ENCODE results near the gene DNAAF1. TPM values are rescaled to one million over a fixed set of nuclear protein-coding genes. Genes with fewer than 3 reads are reported as not detected.

The DNAAF1 gene
- total RNA-seq, 1 donor from 2014 or later: not detected

GRCh38 chr16:84156342-84156784 lies 11.3 kb downstream of the DNAAF1 start:
- intact Hi-C loops (cut with micrococcal nuclease): no loop called here

GRCh38 chr16:84159007-84159406 lies 13.9 kb downstream of the DNAAF1 start:
- intact Hi-C loops (cut with micrococcal nuclease): no loop called here

- intact Hi-C loops (cut with micrococcal nuclease): no loop called here
Observed at GRCh38 chr16:84159800-84160199, 14.7 kb downstream of the DNAAF1 start.

- intact Hi-C loops (cut with micrococcal nuclease): no loop called here
Observed at GRCh38 chr16:84161037-84161436, 15.9 kb downstream of the DNAAF1 start.

- intact Hi-C loops (cut with micrococcal nuclease): no loop called here
Observed at GRCh38 chr16:84161801-84162200, 16.7 kb downstream of the DNAAF1 start.

- intact Hi-C loops (cut with micrococcal nuclease): no loop called here
Observed at GRCh38 chr16:84165746-84166145, 20.6 kb downstream of the DNAAF1 start.

GRCh38 chr16:84166796-84167695 lies 21.9 kb downstream of the DNAAF1 start:
- intact Hi-C loops (cut with micrococcal nuclease): no loop called here

- intact Hi-C loops (cut with micrococcal nuclease): no loop called here
Observed at GRCh38 chr16:84169765-84170310, 24.7 kb downstream of the DNAAF1 start.

GRCh38 chr16:84174396-84174795 lies 29.3 kb downstream of the DNAAF1 start:
- intact Hi-C loops (cut with micrococcal nuclease): no loop called here

GRCh38 chr16:84175350-84176081 lies 30.4 kb downstream of the DNAAF1 start:
- intact Hi-C loops (cut with micrococcal nuclease): loop anchor here (1.0 kb wide), 3 partner anchors 58 to 219 kb away; no protein-coding TSS in a partner anchor

GRCh38 chr16:84176192-84177053 lies 31.3 kb downstream of the DNAAF1 start:
- intact Hi-C loops (cut with micrococcal nuclease): no loop called here

- intact Hi-C loops (cut with micrococcal nuclease): no loop called here
Observed at GRCh38 chr16:84177741-84178073, 32.6 kb downstream of the DNAAF1 start.

- intact Hi-C loops (cut with micrococcal nuclease): no loop called here
Observed at GRCh38 chr16:84178146-84178765, 33.1 kb downstream of the DNAAF1 start.

- intact Hi-C loops (cut with micrococcal nuclease): no loop called here
Observed at GRCh38 chr16:84178892-84179611, 33.9 kb downstream of the DNAAF1 start.

GRCh38 chr16:84179612-84180320 lies 34.7 kb downstream of the DNAAF1 start:
- intact Hi-C loops (cut with micrococcal nuclease): no loop called here

GRCh38 chr16:84180519-84181140 lies 35.5 kb downstream of the DNAAF1 start:
- intact Hi-C loops (cut with micrococcal nuclease): no loop called here

- intact Hi-C loops (cut with micrococcal nuclease): no loop called here
Observed at GRCh38 chr16:84181144-84181915, 36.2 kb downstream of the DNAAF1 start.

- intact Hi-C loops (cut with micrococcal nuclease): no loop called here
Observed at GRCh38 chr16:84182104-84182503, 37.0 kb downstream of the DNAAF1 start.

Measured in T-helper 1 cell treated with Interleukin-12 subunit alpha and Interleukin-12 subunit beta and Interleukin-4 antibody, amounts not matched to agents 30 ng/mL and 1 ng/mL, for 36 hours (primary cell).